Fibroblast of mammary gland (primary cell): Measurements from ENCODE around the gene AGK.

Experiments
- DNase-seq: peaks from one replicate; pipeline ENCODE4 v3.0.0-alpha.2; 2010; ENCODE audit warnings: low read depth
- H3K4me3 ChIP-seq: 2 replicates; pipeline ENCODE4 v1.5.1; 2011; ENCODE audit warnings: low read depth, mild to moderate bottlenecking, low read length, moderate library complexity; ENCODE audit not compliant: control insufficient read depth
- TF ChIP-seq, protein P1 (sequence below): conservative IDR thresholded peaks from 2 replicates; pipeline ENCODE4 v1.5.1; 2011; ENCODE audit warnings: low read depth, low read length, inconsistent platforms; ENCODE audit not compliant: control insufficient read depth, insufficient read depth

The AGK gene

DNA sequence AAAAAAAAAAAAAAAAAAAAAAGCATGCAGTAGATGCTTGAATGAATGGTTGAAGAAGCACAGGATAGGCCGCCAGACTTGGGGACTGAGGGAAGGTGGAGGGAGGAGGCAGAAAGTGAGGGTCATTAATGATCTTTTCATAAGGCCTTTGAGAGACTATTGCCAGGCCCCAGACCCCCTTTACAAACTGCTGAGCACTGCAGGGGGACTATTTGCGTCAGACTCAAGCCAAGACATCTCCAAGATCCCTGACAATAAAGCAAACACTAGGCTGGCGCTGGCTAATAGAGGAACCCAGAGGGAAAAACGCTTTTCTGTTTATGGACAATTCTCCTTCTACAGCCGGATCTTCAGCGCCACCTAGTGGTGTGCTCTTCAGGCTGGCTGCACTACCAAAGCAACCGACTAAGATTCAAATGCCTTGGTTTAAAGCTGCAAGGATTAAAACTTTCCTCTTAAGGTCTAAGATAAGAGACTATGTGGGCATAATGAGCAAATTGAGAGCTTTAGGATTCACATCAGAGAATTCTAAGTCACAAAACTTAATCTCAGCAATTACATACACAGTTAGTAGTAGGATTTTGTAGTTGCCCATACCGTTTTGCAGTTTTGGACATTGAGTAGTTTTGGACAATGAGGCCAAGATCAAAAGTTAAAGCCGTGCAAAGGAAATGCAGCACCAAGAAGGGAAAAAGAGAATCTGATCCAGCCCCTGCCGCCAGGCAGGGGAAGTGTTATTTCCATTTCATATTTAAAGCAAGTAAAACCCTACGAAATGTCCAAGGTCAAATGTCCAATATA lies 17.9 kb upstream of the AGK start:
- DNase-seq = peak; percentile 78
- TF ChIP-seq, protein P1, sequence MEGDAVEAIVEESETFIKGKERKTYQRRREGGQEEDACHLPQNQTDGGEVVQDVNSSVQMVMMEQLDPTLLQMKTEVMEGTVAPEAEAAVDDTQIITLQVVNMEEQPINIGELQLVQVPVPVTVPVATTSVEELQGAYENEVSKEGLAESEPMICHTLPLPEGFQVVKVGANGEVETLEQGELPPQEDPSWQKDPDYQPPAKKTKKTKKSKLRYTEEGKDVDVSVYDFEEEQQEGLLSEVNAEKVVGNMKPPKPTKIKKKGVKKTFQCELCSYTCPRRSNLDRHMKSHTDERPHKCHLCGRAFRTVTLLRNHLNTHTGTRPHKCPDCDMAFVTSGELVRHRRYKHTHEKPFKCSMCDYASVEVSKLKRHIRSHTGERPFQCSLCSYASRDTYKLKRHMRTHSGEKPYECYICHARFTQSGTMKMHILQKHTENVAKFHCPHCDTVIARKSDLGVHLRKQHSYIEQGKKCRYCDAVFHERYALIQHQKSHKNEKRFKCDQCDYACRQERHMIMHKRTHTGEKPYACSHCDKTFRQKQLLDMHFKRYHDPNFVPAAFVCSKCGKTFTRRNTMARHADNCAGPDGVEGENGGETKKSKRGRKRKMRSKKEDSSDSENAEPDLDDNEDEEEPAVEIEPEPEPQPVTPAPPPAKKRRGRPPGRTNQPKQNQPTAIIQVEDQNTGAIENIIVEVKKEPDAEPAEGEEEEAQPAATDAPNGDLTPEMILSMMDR = peak; percentile 98
- no peak overlapping the region for H3K4me3 ChIP-seq

DNA sequence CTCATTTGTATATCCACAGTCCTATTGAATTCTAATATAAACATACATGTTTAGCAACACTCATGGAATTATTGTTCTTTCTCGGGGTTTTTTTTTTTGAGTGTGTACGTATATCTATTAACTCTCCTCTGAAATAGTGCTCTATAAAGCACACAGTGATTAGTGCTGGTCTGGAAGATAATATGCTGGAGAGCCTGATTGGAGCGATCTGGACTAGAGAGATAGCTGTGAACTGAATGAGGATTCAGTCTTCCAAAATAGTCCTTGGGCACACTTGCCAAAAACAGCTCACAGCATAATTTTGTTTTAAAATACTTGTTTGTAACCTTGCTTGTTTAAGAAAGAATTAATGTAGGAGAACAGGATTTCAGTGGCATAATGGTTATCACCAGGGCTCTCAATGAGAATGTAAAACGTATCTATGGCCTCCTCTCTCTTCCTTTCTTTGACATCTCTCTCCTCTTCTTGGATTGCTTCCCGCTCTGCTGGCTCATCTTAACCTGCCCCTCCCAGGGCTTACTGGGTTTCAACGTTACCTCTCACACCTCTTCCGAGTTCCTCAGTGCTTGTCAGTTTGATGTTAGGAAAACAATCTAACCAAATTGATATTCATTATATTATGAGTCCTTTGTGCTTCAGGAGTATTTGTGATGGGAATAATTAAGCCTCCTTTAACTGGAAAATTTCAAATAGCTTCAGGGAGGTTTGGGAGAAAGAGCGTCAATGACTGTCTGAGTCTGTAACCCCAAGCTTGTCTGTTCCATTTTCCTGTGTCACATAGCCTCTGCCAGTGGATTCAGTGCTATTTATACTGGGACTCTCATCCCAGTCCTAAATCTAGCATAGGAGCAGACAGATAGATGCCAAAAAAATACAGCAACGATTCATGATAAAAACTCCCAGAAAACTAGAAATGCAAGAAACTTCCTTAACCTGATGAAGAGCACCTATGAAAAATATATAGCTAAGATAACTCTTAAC lies 16.2 kb upstream of the AGK start:
- DNase-seq = no peak
- no peak overlapping the region for H3K4me3 ChIP-seq
- TF ChIP-seq, protein P1 = no peak

DNA sequence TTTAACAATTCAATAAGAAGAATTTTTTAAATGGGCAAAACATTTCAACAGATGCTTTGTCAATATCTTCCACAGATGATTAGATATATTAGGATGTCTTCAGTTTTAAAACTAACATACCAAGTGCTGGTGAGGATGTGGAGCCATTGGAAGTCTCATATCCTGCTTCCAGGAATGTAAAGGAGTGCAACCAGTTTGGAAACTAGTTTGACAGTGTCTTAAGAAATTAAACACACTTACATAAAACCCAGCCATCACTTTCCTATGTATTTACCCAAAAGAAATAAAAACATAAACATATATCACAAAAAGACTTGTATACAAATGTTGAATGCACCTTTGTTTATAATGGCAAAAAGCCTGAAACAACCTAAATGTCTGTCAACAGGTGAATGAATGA lies 13.3 kb upstream of the AGK start:
- H3K4me3 ChIP-seq = no peak overlapping the region
- DNase-seq = no peak
- TF ChIP-seq, protein P1 = no peak

DNA sequence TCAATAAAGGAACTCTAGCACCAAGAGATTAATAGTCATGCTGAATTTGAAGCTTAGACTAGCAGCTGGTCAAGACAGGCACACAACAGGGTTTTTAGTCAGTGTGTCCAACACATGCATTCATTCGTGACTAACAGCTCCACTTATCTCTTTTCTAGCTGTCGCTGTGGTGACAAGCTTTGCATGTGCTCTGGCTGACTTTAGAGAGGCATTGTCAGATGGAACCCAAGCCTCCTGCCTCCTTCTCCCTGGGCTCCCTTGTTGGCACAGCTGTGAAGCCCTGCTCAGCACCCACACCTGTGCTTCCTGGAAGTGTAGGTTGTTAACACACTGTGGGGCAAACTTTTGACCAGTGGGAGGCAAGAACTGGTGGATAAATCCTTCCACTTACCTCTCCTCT lies 9.8 kb upstream of the AGK start:
- DNase-seq = no peak
- TF ChIP-seq, protein P1 = no peak
- H3K4me3 ChIP-seq = no peak overlapping the region

DNA sequence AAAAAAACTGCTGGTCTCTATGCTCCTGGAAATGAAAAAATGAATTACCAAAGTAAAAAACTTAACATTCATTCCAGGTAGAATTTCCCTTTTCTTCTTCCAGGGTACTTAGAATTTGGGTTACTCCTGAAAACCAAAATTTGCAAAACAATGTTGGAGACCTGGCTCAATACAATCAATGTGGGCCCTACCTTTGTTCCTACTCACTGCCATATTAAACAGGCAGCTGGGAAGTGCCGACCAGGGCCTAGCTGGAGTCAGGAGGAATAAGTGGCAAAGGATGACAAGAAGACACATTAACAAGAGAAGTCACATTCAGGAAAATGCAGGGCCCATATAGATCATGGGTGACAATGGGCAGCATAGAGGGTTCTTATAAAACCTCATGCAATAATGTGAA lies 6.4 kb upstream of the AGK start:
- no peak overlapping the region for H3K4me3 ChIP-seq
- TF ChIP-seq, protein P1 = no peak
- no peak for DNase-seq

DNA sequence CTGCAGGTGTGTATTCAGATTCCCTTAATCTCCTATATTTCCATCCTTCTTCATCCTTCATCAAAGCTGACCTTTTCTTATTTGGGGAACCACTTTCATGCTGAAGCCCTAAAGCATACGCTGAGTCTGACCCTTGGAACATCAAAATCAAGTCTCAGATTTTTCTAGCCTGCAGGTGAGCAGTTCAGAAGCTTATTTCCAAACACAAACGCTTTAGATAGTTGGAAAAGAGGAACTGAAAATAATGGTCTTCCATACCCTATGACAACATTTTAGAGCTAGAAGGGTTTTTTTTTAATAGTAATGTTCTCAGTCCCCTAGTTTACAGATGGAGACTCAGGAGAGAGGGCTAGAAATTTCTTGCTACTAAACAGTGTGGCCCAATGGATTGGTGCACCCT lies 1.6 kb upstream of the AGK start:
- H3K4me3 ChIP-seq = no peak overlapping the region
- TF ChIP-seq, protein P1 = no peak
- DNase-seq = no peak
